SK-N-SH (cell line): ENCODE results near the gene SPATA12. TPM values are rescaled to one million over a fixed set of nuclear protein-coding genes. Genes with fewer than 3 reads are reported as not detected.

ENCODE experiments used
- CTCF ChIA-PET: fragments of 300-600, 350-600 bp; formaldehyde crosslinking; extraction: SDS; loops from one replicate; lab custom pipeline; 2021; lab: Yijun Ruan, JAX
- POLR2A ChIA-PET: fragments of 350-600 bp; sonication (Branson Sonifier 250); formaldehyde crosslinking; extraction: SDS; loops from one replicate; lab custom pipeline; 2020; ENCODE audit warnings: antibody characterized with exemption, inconsistent platforms; lab: Yijun Ruan, JAX
- DNase-seq: peaks from one replicate; pipeline ENCODE4 v3.0.0; 2012
- H2AFZ ChIP-seq: fragments of 200-600 bp; sonication (generic); 2 replicates; pipeline ENCODE4 v1.8.1; 2016; ENCODE audit warnings: antibody characterized with exemption, mild to moderate bottlenecking, low read depth
- H3F3A ChIP-seq: fragments of 200-600 bp; sonication (generic); replicated peaks from 2 replicates; pipeline ENCODE3; 2016; ENCODE audit warnings: antibody characterized with exemption, mild to moderate bottlenecking; ENCODE audit not compliant: insufficient read depth
- H3K27ac ChIP-seq, 2 experiments: fragments of 200-500 bp in 1 of 2; fragments of 200-600 bp in 1 of 2; sonication (Bioruptor generic) in 1 of 2; sonication (generic), shearing (Covaris generic) in 1 of 2; 2 replicates each; pipeline versions ENCODE4 v1.5.1 to v1.6.1; 2014 to 2016; ENCODE audit warnings: low read depth in 2 of 2, inconsistent platforms in 1 of 2, low read length in 1 of 2, mild to moderate bottlenecking in 1 of 2, mixed read lengths in 1 of 2
- H3K27me3 ChIP-seq: fragments of 200-600 bp; sonication (generic), shearing (Covaris generic); 2 replicates; pipeline ENCODE4 v1.6.1; 2016; ENCODE audit warnings: mixed run types; ENCODE audit not compliant: insufficient read depth
- H3K36me3 ChIP-seq, 2 experiments: fragments of 200-500 bp in 1 of 2; fragments of 200-600 bp in 1 of 2; sonication (Bioruptor generic) in 1 of 2; sonication (generic) in 1 of 2; replicated peaks in 1 of 2; 2 replicates each; pipeline versions ENCODE3 to v1.5.1; 2014 to 2016; ENCODE audit warnings: low read length in 1 of 2, mild to moderate bottlenecking in 1 of 2; ENCODE audit not compliant: insufficient read depth in 2 of 2, control insufficient read depth in 1 of 2
- H3K4me1 ChIP-seq, 2 experiments: fragments of 200-500 bp in 1 of 2; fragments of 200-600 bp in 1 of 2; sonication (Bioruptor generic) in 1 of 2; sonication (generic), shearing (Covaris generic) in 1 of 2; 2 replicates each; pipeline versions ENCODE4 v1.5.1 to v1.6.1; 2014 to 2016; ENCODE audit warnings: low read depth in 1 of 2, low read length in 1 of 2, mixed run types in 1 of 2; ENCODE audit not compliant: insufficient read depth in 2 of 2, control insufficient read depth in 1 of 2
- H3K4me2 ChIP-seq: fragments of 200-600 bp; sonication (generic), shearing (Covaris generic); 2 replicates; pipeline ENCODE4 v1.6.1; 2017; ENCODE audit warnings: mixed run types
- H3K4me3 ChIP-seq, 2 experiments: fragments of 200-500 bp in 1 of 2; fragments of 200-600 bp in 1 of 2; sonication (Bioruptor generic) in 1 of 2; sonication (generic), shearing (Covaris generic) in 1 of 2; 2 replicates each; pipeline versions ENCODE4 v1.5.1 to v1.8.1; 2014 to 2016; ENCODE audit warnings: low read depth in 2 of 2, inconsistent platforms in 1 of 2, low read length in 1 of 2, mild to moderate bottlenecking in 1 of 2, mixed read lengths in 1 of 2, moderate library complexity in 1 of 2
- H3K79me2 ChIP-seq: fragments of 200-600 bp; sonication (generic); 2 replicates; pipeline ENCODE4 v1.8.1; 2017; ENCODE audit warnings: mild to moderate bottlenecking; ENCODE audit not compliant: insufficient read depth
- H3K9ac ChIP-seq: fragments of 200-600 bp; sonication (generic); 2 replicates; pipeline ENCODE4 v1.6.1; 2017; ENCODE audit warnings: mixed run types
- H3K9me2 ChIP-seq: fragments of 200-600 bp; sonication (generic); 2 replicates; pipeline ENCODE4 v1.6.1; 2017; ENCODE audit warnings: mixed run types
- H3K9me3 ChIP-seq: fragments of 200-600 bp; sonication (generic); 2 replicates; pipeline ENCODE4 v1.6.1; 2017; ENCODE audit warnings: mixed run types, mild to moderate bottlenecking, moderate library complexity
- H4K20me1 ChIP-seq: fragments of 200-600 bp; sonication (generic); 2 replicates; pipeline ENCODE4 v1.6.1; 2017; ENCODE audit warnings: mild to moderate bottlenecking, mixed run types; ENCODE audit not compliant: insufficient read depth
- CHD2 ChIP-seq: fragments of 150-350 bp; IDR thresholded peaks from 2 replicates; pipeline ENCODE4 v1.6.1; 2018; ENCODE audit warnings: low read length; ENCODE audit not compliant: partially characterized antibody
- EZH2phosphoT487 ChIP-seq: fragments of 200-600 bp; sonication (generic); IDR thresholded peaks from 2 replicates; pipeline ENCODE4 v1.6.1; 2017; ENCODE audit warnings: low read depth, mixed run types, mild to moderate bottlenecking, antibody characterized with exemption, moderate library complexity, borderline replicate concordance
- FOSL2 ChIP-seq: IDR thresholded peaks from 2 replicates; pipeline ENCODE4 v1.4.0; 2012; ENCODE audit warnings: low read depth, mild to moderate bottlenecking, moderate library complexity, borderline replicate concordance
- FOXM1 ChIP-seq: IDR thresholded peaks from 2 replicates; pipeline ENCODE4 v1.4.0; 2012; ENCODE audit warnings: low read depth, mild to moderate bottlenecking
- GATA2 ChIP-seq: sonication (generic); formaldehyde crosslinking; IDR thresholded peaks from 2 replicates; pipeline ENCODE4 v1.5.0; 2020; ENCODE audit warnings: mild to moderate bottlenecking, missing genetic modification reagents
- IRF3 ChIP-seq: fragments of 150-350 bp; IDR thresholded peaks from 2 replicates; pipeline ENCODE4 v1.6.1; 2016; ENCODE audit warnings: mild to moderate bottlenecking, low read depth, low read length
- MEF2A ChIP-seq: IDR thresholded peaks from 2 replicates; pipeline ENCODE4 v1.4.0; 2012; ENCODE audit warnings: low read depth, borderline replicate concordance
- MXI1 ChIP-seq: IDR thresholded peaks from 2 replicates; pipeline ENCODE4 v1.6.1; 2012; ENCODE audit warnings: mild to moderate bottlenecking, low read depth, low read length, improper control_type of control experiment
- RAD21 ChIP-seq: IDR thresholded peaks from 2 replicates; pipeline ENCODE4 v1.6.1; 2012; ENCODE audit warnings: mild to moderate bottlenecking, low read length
- REST ChIP-seq: IDR thresholded peaks from 2 replicates; pipeline ENCODE4 v1.6.1; 2012; ENCODE audit warnings: mild to moderate bottlenecking, low read depth, low read length, moderate library complexity
- TEAD4 ChIP-seq: IDR thresholded peaks from 2 replicates; pipeline ENCODE4 v1.4.0; 2012; ENCODE audit warnings: mild to moderate bottlenecking, borderline replicate concordance; ENCODE audit not compliant: insufficient read depth
- WGBS: methylation state at CpG from one replicate; pipeline ENCODE4 v1.1.6; 2017; ENCODE audit warnings: low lambda C conversion rate; 5-methylcytosine and 5-hydroxymethylcytosine counted together
- polyA plus RNA-seq, 3 experiments: library from polyadenylated mRNA; depleted of rRNA; stranded (reverse); fragments of >200 nt; gene quantifications; 2 replicates each; pipeline ENCODE4 v1.2.3, GENCODE V29; 2012
- TF ChIP-seq, protein P1 (sequence below): fragments of 200-600 bp; sonication (generic); IDR thresholded peaks from 2 replicates; pipeline ENCODE4 v1.6.1; 2017; ENCODE audit warnings: antibody characterized with exemption, mild to moderate bottlenecking, moderate library complexity

Gene SPATA12
- polyA plus RNA-seq, 1 of the 3 experiments (the other 2 are of a cell fraction), result 0.33 TPM

GRCh38 chr3:57108684-57109083, 48.2 kb downstream of the SPATA12 start:
- H3K9me3 ChIP-seq, result no peaks in the 10 kb centered on the region
- POLR2A ChIA-PET, result no interaction called here

More at GRCh38 chr3:57108684-57109083, 48.2 kb downstream of the SPATA12 start:
- no peaks in the 10 kb centered on the region for H3K79me2 ChIP-seq
- TF ChIP-seq RAD21 (no peak), MXI1 (no peak), FOSL2 (no peak), EZH2phosphoT487 (no peak), FOXM1 (no peak), REST (no peak), TEAD4 (no peak), IRF3 (no peak), GATA2 (CRISPR knock-in tag) (no peak), CHD2 (no peak), MEF2A (no peak)
- TF ChIP-seq, protein P1, sequence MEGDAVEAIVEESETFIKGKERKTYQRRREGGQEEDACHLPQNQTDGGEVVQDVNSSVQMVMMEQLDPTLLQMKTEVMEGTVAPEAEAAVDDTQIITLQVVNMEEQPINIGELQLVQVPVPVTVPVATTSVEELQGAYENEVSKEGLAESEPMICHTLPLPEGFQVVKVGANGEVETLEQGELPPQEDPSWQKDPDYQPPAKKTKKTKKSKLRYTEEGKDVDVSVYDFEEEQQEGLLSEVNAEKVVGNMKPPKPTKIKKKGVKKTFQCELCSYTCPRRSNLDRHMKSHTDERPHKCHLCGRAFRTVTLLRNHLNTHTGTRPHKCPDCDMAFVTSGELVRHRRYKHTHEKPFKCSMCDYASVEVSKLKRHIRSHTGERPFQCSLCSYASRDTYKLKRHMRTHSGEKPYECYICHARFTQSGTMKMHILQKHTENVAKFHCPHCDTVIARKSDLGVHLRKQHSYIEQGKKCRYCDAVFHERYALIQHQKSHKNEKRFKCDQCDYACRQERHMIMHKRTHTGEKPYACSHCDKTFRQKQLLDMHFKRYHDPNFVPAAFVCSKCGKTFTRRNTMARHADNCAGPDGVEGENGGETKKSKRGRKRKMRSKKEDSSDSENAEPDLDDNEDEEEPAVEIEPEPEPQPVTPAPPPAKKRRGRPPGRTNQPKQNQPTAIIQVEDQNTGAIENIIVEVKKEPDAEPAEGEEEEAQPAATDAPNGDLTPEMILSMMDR, result no peak
- no peak overlapping the region for H3K4me2 ChIP-seq
- CTCF ChIA-PET, result no interaction called here
- no peak overlapping the region for H3K9ac ChIP-seq
- H2AFZ ChIP-seq, result no peak overlapping the region
- H3F3A ChIP-seq, result no peaks in the 10 kb centered on the region
- H3K36me3 ChIP-seq, result peaks cover 0 to 11% of the 10 kb centered on the region in 2 experiments
- no peaks in the 10 kb centered on the region for H3K9me2 ChIP-seq
- no peaks in the 10 kb centered on the region for H4K20me1 ChIP-seq
- WGBS, result 93% methylated on average over 8 of the region's 8 CpGs
- DNase-seq, result no peak
- no peak overlapping the region for H3K4me3 ChIP-seq
- H3K27ac ChIP-seq, result no peak overlapping the region
- peaks cover 0 to 17% of the 10 kb centered on the region in 2 experiments; a peak in 1 of 4 replicates for H3K4me1 ChIP-seq
- H3K27me3 ChIP-seq, result no peaks in the 10 kb centered on the region
